ENCODE measurements around the gene ATP1A3. TPM values are rescaled to one million over a fixed set of nuclear protein-coding genes. Genes with fewer than 3 reads are reported as not detected.

ATP1A3 gene
- total RNA-seq, 4 donors from 2014 or later, result not detected

GRCh38 chr19:41987141-41987860, 6.7 kb downstream of the ATP1A3 start:
- TF ChIP-seq, protein P1, sequence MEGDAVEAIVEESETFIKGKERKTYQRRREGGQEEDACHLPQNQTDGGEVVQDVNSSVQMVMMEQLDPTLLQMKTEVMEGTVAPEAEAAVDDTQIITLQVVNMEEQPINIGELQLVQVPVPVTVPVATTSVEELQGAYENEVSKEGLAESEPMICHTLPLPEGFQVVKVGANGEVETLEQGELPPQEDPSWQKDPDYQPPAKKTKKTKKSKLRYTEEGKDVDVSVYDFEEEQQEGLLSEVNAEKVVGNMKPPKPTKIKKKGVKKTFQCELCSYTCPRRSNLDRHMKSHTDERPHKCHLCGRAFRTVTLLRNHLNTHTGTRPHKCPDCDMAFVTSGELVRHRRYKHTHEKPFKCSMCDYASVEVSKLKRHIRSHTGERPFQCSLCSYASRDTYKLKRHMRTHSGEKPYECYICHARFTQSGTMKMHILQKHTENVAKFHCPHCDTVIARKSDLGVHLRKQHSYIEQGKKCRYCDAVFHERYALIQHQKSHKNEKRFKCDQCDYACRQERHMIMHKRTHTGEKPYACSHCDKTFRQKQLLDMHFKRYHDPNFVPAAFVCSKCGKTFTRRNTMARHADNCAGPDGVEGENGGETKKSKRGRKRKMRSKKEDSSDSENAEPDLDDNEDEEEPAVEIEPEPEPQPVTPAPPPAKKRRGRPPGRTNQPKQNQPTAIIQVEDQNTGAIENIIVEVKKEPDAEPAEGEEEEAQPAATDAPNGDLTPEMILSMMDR (IDR thresholded peaks at IDR 0.05; ENCODE audit: low read depth), result no peak

DNA sequence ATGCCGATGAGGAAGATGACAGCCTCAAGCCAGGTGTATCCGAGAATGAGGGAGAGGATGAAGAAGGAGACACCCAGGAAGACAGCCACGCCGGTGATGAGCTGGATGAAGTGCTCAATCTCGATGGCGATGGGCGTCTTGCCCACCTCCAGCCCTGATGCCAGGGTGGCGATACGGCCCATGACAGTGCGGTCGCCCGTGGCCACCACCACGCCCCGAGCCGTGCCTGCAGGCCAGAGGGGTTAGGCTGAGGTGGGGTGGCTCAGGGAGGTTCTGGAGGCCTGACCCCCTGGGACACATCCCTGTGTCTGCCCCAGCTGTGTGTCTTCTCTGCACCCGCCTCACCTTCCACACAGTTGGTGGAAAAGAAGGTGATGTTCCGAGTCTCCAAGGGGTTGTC, 9.1 kb downstream of the ATP1A3 start:
- TF ChIP-seq, protein P1 (IDR thresholded peaks at IDR 0.05; ENCODE audit: low read depth), result no peak

DNA sequence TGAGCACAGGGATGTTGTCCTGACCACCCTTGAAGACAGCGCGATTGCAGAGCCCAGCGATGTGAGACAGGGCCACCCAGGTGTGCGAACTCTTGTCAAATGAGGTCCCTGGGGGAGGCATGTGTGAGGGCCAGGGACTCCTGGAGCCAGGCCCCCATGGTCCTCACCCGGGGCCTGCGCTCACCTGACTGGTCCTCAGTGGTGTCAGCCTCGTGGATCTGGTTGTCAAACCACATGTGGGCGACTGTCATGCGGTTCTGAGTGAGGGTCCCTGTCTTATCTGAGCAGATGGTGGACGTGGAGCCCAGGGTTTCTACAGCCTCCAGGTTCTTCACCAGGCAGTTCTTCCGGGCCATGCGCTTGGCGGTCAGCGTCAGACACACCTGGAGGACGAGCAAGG, 12.3 kb downstream of the ATP1A3 start:
- TF ChIP-seq, protein P1 (IDR thresholded peaks at IDR 0.05; ENCODE audit: low read depth), result no peak

- TF ChIP-seq, protein P1 (IDR thresholded peaks at IDR 0.05; ENCODE audit: low read depth), result no peak
Measured at GRCh38 chr19:41978470-41978869, 15.6 kb downstream of the ATP1A3 start.

GRCh38 chr19:41977916-41978315, 16.1 kb downstream of the ATP1A3 start:
- TF ChIP-seq, protein P1 (IDR thresholded peaks at IDR 0.05; ENCODE audit: low read depth), result no peak

GRCh38 chr19:41974652-41975051, 19.4 kb downstream of the ATP1A3 start:
- TF ChIP-seq, protein P1 (IDR thresholded peaks at IDR 0.05; ENCODE audit: low read depth), result no peak

GRCh38 chr19:41971363-41971762, 22.7 kb downstream of the ATP1A3 start:
- TF ChIP-seq, protein P1 (IDR thresholded peaks at IDR 0.05; ENCODE audit: low read depth), result no peak
